Ovary (tissue), 9 donors: Measurements from ENCODE around the gene F10. TPM values are rescaled to one million over a fixed set of nuclear protein-coding genes. Genes with fewer than 3 reads are reported as not detected.
A peak's percentile ranks its signal among the peaks of the same experiment; 100 is the strongest.

Source experiments
- DNase-seq, 5 donors: peaks; one replicate each; pipeline ENCODE4 v3.0.0-alpha.2; 2019 to 2020
- H3K27ac ChIP-seq, 2 donors: fragments of 200-600 bp; one replicate each; pipeline versions ENCODE4 v1.5.1 to v1.8.0; 2019 to 2022
- H3K27me3 ChIP-seq: fragments of 200-600 bp; one replicate; pipeline ENCODE4 v1.8.0; 2022
- H3K36me3 ChIP-seq: fragments of 200-600 bp; sonication (generic); one replicate; pipeline ENCODE4 v1.5.1; 2019
- H3K4me1 ChIP-seq: one replicate; pipeline ENCODE4 v1.8.1; 2013; ENCODE audit warnings: mild to moderate bottlenecking, moderate library complexity; ENCODE audit not compliant: insufficient read depth
- H3K4me3 ChIP-seq: fragments of 200-600 bp; sonication (generic); one replicate; pipeline ENCODE4 v1.5.1; 2017
- H3K9me3 ChIP-seq, 2 donors: fragments of 200-600 bp in 1 of 2; sonication (generic) in 1 of 2; one replicate each; pipeline versions ENCODE4 v1.5.1 to v1.8.1; 2013 to 2019; ENCODE audit warnings: mild to moderate bottlenecking in 1 of 2, moderate library complexity in 1 of 2
- EP300 ChIP-seq: sonication (generic); formaldehyde crosslinking; IDR thresholded peaks from one replicate; pipeline ENCODE4 v1.6.1; 2017; ENCODE audit warnings: antibody characterized with exemption
- POLR2A ChIP-seq: fragments of 450-650 bp; IDR thresholded peaks from one replicate; pipeline ENCODE4 v1.6.1; 2017; ENCODE audit warnings: antibody characterized with exemption, mild to moderate bottlenecking, moderate library complexity
- WGBS, 3 donors: extraction: QIAGEN DNeasy Blood & Tissue Kit in 1 of 3; methylation state at CpG; one replicate each; pipeline versions ENCODE4 v1.1.5 to v1.1.7; 2013 to 2017; 5-methylcytosine and 5-hydroxymethylcytosine counted together
- intact Hi-C, 4 donors: fragments of 100-400 bp; cut with DNase I; formaldehyde crosslinking; loops; one replicate each; pipeline versions ENCODE4 v1.11.0 to v1.15.1; 2022 to 2023
- polyA plus RNA-seq, 2 donors: library from polyadenylated mRNA; stranded (reverse); fragments of 200-250 nt in 1 of 2; fragments of 350-450 nt in 1 of 2; fragmentation: Illumina TruSeq in 1 of 2; extraction: RNeasy Lipid Tissue Mini Kit (QIAGEN cat#74804) in 1 of 2; gene quantifications; one replicate each; pipeline ENCODE4 v1.2.3, GENCODE V29; 2013 to 2014
- total RNA-seq, 7 donors: library from RNA; depleted of rRNA in 2 of 7; stranded (reverse); fragments of >200 nt in 2 of 7; fragmentation: NEBNext Ultra II Directional in 3 of 7; extraction: Animal tissue kit (Norgen Biotek cat#: 25700) in 3 of 7; gene quantifications; one replicate each; pipeline versions ENCODE4 v1.1.0 to v1.2.4, GENCODE V29; 2016 to 2023
- TF ChIP-seq, protein P1 (sequence below), 3 donors: fragments of 450-650 bp in 2 of 3; fragments of 200-600 bp in 1 of 3; IDR thresholded peaks; one replicate each; pipeline versions ENCODE4 v1.5.1 to v1.8.0; 2016 to 2022; ENCODE audit warnings: antibody characterized with exemption in 3 of 3, mild to moderate bottlenecking in 1 of 3
- donor health status: DM: no; HTN: no; CAD: no; lungs with moderate emphysema.
- donor health status: DM: no; HTN: no; CAD: no.
- donor health status: Bipolar disorder and iron deficiency.
- donor health status: DM: yes; HTN: yes; CAD: no.
- donor health status: DM: no; HTN: no; CAD: no.
- donor health status: DM: yes; HTN: yes; CAD: no.

The F10 gene
- total and polyA plus RNA-seq, 9 donors, result 13.8 to 41.7 (median 28.3) TPM

DNA sequence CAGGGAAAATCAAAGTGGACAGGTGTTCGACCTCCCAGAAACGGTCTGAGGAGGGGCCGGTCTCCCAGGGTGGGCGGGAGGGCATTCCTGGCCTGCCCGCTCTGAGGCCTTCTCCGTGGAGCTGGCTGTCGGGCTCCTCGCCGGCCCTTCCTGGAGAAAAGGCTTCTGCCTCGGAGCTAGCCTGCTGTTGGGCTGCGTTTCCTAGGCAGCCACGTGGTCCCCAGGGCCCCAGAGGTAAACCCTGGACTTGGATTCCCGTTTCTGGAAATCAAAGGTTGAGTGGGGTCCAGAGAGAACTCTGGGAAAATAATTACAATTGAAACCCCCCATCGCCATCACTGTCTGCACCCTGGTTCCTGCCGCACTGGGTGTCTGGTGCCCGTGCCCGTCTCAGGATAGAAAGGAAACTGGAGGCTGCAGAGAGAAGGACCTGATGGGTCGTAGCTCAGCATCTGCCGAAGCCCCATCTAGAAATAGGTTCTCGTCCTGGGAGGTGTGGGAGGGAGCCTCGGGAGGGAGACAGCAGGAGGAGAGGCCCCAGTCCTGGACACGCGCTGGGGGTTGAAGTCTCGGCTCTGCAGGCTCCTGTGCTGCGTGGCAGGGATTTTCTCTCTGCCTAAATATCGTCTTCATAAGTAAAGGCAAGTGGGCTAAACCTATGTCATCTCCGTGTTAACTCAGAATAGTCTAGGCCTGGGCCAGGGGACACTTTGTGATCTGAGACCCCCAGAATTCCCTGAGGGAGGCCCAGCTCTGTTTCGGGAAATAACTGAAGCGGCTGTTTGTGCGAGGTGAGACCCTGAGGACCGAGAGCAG lies 28.2 kb downstream of the F10 start:
- peaks cover 5% of the 10 kb centered on the region for H3K4me1 ChIP-seq
- H3K4me3 ChIP-seq, result no peak overlapping the region
- no peak overlapping the region for H3K27ac ChIP-seq
- WGBS, 3 donors, result 91 to 92% (median 91%) methylated on average over 31 of the region's 31 CpGs
- DNase-seq, result no peak
- H3K27me3 ChIP-seq, result no peaks in the 10 kb centered on the region
- no peaks in the 10 kb centered on the region for H3K9me3 ChIP-seq
- H3K36me3 ChIP-seq, result no peaks in the 10 kb centered on the region
- intact Hi-C loops, result loop anchor here in 1 of 4 donors (10.0 kb wide), 2 partner anchors 54 to 214 kb away; partner anchors contain the start of genes CUL4A, GRTP1 and PCID2
- TF ChIP-seq EP300 (no peak), POLR2A (no peak)
- TF ChIP-seq, protein P1, sequence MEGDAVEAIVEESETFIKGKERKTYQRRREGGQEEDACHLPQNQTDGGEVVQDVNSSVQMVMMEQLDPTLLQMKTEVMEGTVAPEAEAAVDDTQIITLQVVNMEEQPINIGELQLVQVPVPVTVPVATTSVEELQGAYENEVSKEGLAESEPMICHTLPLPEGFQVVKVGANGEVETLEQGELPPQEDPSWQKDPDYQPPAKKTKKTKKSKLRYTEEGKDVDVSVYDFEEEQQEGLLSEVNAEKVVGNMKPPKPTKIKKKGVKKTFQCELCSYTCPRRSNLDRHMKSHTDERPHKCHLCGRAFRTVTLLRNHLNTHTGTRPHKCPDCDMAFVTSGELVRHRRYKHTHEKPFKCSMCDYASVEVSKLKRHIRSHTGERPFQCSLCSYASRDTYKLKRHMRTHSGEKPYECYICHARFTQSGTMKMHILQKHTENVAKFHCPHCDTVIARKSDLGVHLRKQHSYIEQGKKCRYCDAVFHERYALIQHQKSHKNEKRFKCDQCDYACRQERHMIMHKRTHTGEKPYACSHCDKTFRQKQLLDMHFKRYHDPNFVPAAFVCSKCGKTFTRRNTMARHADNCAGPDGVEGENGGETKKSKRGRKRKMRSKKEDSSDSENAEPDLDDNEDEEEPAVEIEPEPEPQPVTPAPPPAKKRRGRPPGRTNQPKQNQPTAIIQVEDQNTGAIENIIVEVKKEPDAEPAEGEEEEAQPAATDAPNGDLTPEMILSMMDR (IDR thresholded peaks at IDR 0.05), result no peak

DNA sequence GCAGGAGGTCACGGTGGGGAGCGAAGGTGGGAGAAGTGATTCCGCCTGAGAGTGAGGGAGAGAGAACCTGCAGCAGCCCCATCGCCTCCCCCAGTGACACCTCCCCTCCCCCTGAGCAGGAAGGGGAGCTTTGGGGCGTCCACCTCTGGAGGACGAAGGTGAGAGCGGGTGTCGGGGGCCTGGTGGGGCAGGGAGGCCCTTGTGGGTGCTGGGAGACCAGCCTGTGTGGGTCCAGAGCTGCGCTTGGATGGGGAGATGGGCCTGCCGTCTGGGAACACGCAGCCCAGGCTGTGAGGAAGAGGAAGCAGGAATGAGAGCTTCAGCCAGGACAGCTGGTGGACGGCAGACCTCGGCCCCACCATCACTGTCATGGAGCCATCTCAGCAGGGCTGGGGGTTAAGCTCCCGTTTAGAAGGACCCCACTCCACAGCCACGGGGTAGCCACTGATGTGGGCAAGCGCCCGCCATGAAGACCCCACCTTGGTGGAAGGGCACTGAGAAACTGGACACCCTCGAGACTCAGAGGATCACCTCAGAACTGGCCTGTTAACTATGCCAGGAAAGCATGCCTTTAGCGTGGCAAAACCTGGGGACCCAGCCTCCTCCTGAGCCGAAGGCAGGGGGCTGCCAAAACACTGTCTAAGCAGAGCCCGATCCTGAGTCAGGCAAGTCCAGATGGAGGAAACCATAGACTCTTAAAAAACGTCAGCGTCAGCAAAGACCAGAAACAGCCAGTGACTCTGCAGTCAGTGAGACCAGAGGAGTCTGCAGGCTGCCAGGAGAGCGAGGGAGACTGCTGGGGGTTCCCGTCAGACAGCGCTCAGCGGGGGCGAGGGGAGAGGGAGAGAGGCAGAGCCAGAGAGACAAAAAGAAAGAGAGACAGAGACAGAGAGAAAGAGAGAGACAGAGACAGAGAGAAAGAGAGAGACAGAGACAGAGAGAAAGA lies 29.4 kb downstream of the F10 start:
- H3K27ac ChIP-seq, result no peak overlapping the region
- no peak overlapping the region for H3K4me3 ChIP-seq
- peaks cover 5% of the 10 kb centered on the region for H3K4me1 ChIP-seq
- no peaks in the 10 kb centered on the region for H3K27me3 ChIP-seq
- TF ChIP-seq EP300 (no peak), POLR2A (no peak)
- TF ChIP-seq, protein P1 (IDR thresholded peaks at IDR 0.05), result no peak
- intact Hi-C loops, result loop anchor here in 1 of 4 donors (10.0 kb wide), 2 partner anchors 53 to 213 kb away; partner anchors contain the start of genes CUL4A, GRTP1 and PCID2
- 56 to 65% (median 59%) methylated on average over 28 of the region's 28 CpGs for WGBS, 3 donors
- H3K36me3 ChIP-seq, result no peaks in the 10 kb centered on the region
- no peaks in the 10 kb centered on the region for H3K9me3 ChIP-seq
- DNase-seq, result peak in 3 of 5 donors; percentile 27 to 46 (median 31)

DNA sequence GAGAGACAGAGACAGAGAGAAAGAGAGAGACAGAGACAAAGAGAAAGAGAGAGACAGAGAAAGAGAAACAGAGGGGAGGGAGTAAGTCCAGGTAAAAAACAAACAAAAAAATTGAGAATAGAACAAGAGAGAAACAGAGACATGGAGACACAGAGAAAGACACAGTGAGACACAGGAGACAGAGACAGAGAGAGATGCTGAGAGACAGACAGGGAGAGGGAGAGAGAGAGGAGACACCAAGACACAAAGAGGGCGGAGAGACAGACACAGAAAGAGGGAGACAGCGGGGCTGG lies 30.0 kb downstream of the F10 start:
- intact Hi-C loops, result loop anchor here in 1 of 4 donors (10.0 kb wide), 2 partner anchors 52 to 212 kb away; partner anchors contain the start of genes CUL4A, GRTP1 and PCID2
- DNase-seq, result no peak
- no peaks in the 10 kb centered on the region for H3K27me3 ChIP-seq
- H3K27ac ChIP-seq, result peak overlapping the region in 1 of 2 donors; percentile 51
- peaks cover 5% of the 10 kb centered on the region for H3K4me1 ChIP-seq
- 18 to 28% (median 23%) methylated on average over 2 of the region's 2 CpGs for WGBS, 3 donors
- H3K4me3 ChIP-seq, result peak overlapping the region; percentile 38
- no peak for TF ChIP-seq EP300
- TF ChIP-seq POLR2A, result no peak
- TF ChIP-seq, protein P1 (IDR thresholded peaks at IDR 0.05), result no peak
- H3K36me3 ChIP-seq, result no peaks in the 10 kb centered on the region
- no peaks in the 10 kb centered on the region for H3K9me3 ChIP-seq
